GM12875 (cell line): Measurements from ENCODE around the gene BRF1.
"Not testable (repeated sequence)": the region's sequence is repeated elsewhere in the genome, so short reads cannot be mapped to it uniquely, and the experiment has no call there.

ENCODE experiments used
- H3K4me3 ChIP-seq: one replicate; pipeline ENCODE4 v1.5.1; 2011; ENCODE audit warnings: low read depth, low read length, control low read depth
- CTCF ChIP-seq: IDR thresholded peaks from 2 replicates; pipeline ENCODE4 v1.5.1; 2011; ENCODE audit warnings: low read depth, mild to moderate bottlenecking, control low read depth, inconsistent platforms, low read length, moderate library complexity, borderline replicate concordance; ENCODE audit not compliant: insufficient read depth

Gene BRF1

GRCh38 chr14:105283899-105284298 is 16.9 kb downstream of the BRF1 start:
- no peak overlapping the region for H3K4me3 ChIP-seq
- TF ChIP-seq CTCF, result no peak

GRCh38 chr14:105283028-105283427 is 17.8 kb downstream of the BRF1 start:
- no peak for TF ChIP-seq CTCF
- H3K4me3 ChIP-seq, result no peak overlapping the region

- no peak overlapping the region for H3K4me3 ChIP-seq
- TF ChIP-seq CTCF, result no peak
Measured at GRCh38 chr14:105282098-105282725, 18.6 kb downstream of the BRF1 start.

DNA sequence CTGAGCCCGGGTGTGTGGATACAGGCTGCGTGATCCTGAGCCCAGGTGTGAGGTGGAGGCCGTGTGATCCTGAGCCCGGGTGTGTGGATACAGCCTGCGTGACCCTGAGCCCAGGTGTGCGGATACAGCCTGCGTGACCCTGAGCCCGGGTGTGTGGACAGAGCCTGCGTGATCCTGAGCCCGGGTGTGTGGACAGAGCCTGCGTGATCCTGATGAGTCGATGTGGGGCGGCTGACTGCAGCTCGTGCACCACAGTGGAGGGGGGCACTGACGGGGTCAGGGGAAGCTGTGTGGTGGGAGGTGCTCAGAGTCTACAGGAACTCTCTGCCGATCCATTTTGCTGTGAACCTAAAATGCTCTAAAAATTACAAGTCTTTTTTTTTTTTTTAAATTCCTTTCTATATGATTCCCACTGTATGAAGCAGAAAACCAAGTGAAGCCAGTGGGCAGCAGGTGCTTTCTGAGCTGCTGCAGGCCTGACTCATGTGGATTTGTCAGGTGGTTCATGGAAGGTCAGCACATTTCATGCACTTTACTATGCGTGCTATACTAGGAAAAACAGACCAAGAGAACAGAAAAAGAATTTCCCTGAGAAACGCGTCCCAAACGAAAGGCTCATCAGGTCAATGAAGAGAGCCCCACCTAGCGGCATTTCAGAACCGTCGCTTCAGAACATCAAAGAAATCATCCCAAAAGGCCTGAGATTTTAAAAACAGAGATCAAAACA is 19.3 kb downstream of the BRF1 start:
- peak; percentile 67; the same call in 1 of the 2 replicates for TF ChIP-seq CTCF
- H3K4me3 ChIP-seq, result no peak overlapping the region

DNA sequence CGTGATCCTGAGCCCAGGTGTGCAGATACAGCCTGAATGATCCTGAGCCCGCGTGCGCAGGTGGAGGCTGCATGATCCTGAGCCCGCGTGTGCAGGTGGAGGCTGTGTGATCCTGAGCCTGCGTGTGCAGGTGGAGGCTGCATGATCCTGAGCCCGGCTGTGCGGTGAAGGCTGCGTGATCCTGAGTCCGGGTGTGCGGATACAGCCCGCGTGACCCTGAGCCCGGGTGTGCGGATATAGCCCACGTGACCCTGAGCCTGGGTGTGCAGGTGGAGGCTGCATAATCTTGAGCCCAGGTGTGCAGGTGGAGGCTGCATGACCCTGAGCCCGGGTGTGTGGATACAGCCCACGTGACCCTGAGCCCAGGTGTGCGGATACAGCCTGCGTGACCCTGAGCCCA is 20.3 kb downstream of the BRF1 start:
- no peak for TF ChIP-seq CTCF

DNA sequence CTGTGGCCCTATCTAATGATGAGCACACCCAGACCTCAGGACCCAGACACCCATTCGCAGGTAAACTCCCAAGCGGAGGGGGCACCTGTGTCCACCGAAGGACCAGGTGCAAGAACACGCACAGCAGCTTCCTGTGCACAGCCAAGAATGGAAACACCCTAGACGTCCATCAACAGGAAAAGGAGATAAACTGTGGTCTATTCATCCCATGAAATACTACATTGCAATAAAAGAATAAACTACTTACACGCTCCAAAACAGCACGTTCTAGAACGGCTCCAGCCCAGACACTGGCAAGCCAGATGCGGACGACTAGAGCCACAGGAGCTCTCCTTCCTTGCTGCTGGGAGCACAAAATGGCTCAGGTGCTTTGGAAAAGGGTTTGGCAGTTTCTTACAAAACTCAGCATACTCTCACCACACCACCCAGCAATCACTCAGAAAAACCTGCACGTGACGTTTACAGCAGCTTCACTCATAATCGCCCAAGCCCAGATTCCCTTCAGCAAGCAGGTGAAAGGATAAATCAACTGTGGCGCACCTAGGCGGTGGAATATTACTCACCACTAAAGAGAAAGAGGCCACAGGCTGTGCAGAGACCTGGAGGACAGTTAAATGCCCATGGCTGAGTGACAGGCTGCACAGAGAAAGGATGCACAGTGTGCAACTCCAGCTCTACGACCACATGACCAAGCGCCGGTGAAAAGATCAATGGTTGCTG is 21.0 kb downstream of the BRF1 start:
- TF ChIP-seq CTCF, result no peak
- no peak overlapping the region for H3K4me3 ChIP-seq

More for the DNA sequence above, 20.3 kb downstream of the BRF1 start:
- H3K4me3 ChIP-seq, result no peak overlapping the region

DNA sequence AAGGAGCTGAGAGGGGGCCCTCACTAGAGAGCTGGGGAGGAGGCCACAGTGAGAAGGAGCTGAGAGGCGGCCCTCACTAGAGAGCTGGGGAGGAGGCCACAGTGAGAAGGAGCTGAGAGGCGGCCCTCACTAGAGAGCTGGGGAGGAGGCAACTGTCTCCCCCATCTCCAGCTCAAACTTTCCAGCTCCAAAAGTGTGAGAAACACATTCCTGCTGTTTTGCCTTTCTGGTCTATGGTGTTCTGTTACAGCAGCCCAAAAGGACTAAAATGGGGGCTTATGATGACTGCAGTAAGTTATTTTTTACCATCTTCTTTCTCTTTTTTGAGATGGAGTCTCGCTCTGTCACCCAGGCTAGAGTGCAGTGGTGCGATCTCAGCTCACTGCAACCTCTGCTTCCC is 23.4 kb downstream of the BRF1 start:
- not testable (repeated sequence) for H3K4me3 ChIP-seq
